RWPE2 (cell line): Measurements from ENCODE around the gene ASB15.

Experiments used
- ATAC-seq: fragments of 200-7000 bp; cut with Tn5 transposase; 3 replicates; pipeline ENCODE4 v1.9.1; 2021; ENCODE audit warnings: low read depth
- DNase-seq: peaks from one replicate; pipeline ENCODE4 v3.0.0-alpha.2; 2020; ENCODE audit warnings: low spot score
- H3K27ac ChIP-seq: fragments of 450-650 bp; 2 replicates; pipeline ENCODE4 v1.5.1; 2017; ENCODE audit warnings: mild to moderate bottlenecking; ENCODE audit not compliant: poor library complexity, severe bottlenecking
- H3K27me3 ChIP-seq: fragments of 250-450 bp; sonication (Bioruptor Pico); 2 replicates; pipeline ENCODE4 v1.5.1; 2021; ENCODE audit warnings: mild to moderate bottlenecking, moderate library complexity; ENCODE audit not compliant: insufficient read depth, poor library complexity, severe bottlenecking
- H3K36me3 ChIP-seq: fragments of 250-450 bp; sonication (Bioruptor Pico); 2 replicates; pipeline ENCODE4 v1.5.1; 2020; ENCODE audit warnings: low read depth, mild to moderate bottlenecking, moderate library complexity
- H3K4me1 ChIP-seq: fragments of 250-450 bp; sonication (Bioruptor Pico); 2 replicates; pipeline ENCODE4 v1.5.1; 2021; ENCODE audit warnings: mild to moderate bottlenecking, moderate library complexity; ENCODE audit not compliant: insufficient read depth, poor library complexity, severe bottlenecking
- H3K4me3 ChIP-seq: fragments of 250-450 bp; sonication (Bioruptor Pico); 2 replicates; pipeline ENCODE4 v1.5.1; 2021; ENCODE audit warnings: mild to moderate bottlenecking, moderate library complexity; ENCODE audit not compliant: severe bottlenecking
- H3K9me3 ChIP-seq: fragments of 250-450 bp; sonication (Bioruptor Pico); 2 replicates; pipeline ENCODE4 v1.5.1; 2021; ENCODE audit warnings: mild to moderate bottlenecking, moderate library complexity; ENCODE audit not compliant: severe bottlenecking
- CTCF ChIP-seq: fragments of 450-650 bp; IDR thresholded peaks from one replicate; pipeline ENCODE4 v1.5.1; 2017; ENCODE audit warnings: mild to moderate bottlenecking, moderate library complexity; ENCODE audit not compliant: poor library complexity, severe bottlenecking

Gene ASB15

GRCh38 chr7:123588376-123588775, 13.2 kb upstream of the ASB15 start:
- no peak for TF ChIP-seq CTCF
- DNase-seq (no peak), ATAC-seq (no peak)
- H3K4me1 ChIP-seq, result no peaks in the 10 kb centered on the region
- peaks cover 4% of the 10 kb centered on the region for H3K9me3 ChIP-seq
- no peaks in the 10 kb centered on the region for H3K27me3 ChIP-seq
- H3K36me3 ChIP-seq, result no peaks in the 10 kb centered on the region
- no peak overlapping the region for H3K4me3 ChIP-seq
- H3K27ac ChIP-seq, result no peak overlapping the region

GRCh38 chr7:123594813-123595241, 6.8 kb upstream of the ASB15 start:
- no peak overlapping the region for H3K27ac ChIP-seq
- no peak overlapping the region for H3K4me3 ChIP-seq
- no peak for TF ChIP-seq CTCF
- no peaks in the 10 kb centered on the region for H3K36me3 ChIP-seq
- ATAC-seq (no peak), DNase-seq (no peak)
- H3K4me1 ChIP-seq, result no peaks in the 10 kb centered on the region
- no peaks in the 10 kb centered on the region for H3K27me3 ChIP-seq
- no peaks in the 10 kb centered on the region for H3K9me3 ChIP-seq

- Histone ChIP-seq H3K36me3 (no peaks in the 10 kb centered on the region), H3K27ac (no peak overlapping the region), H3K4me1 (no peaks in the 10 kb centered on the region), H3K27me3 (no peaks in the 10 kb centered on the region), H3K9me3 (no peaks in the 10 kb centered on the region), H3K4me3 (no peak overlapping the region)
- ATAC-seq (no peak), DNase-seq (no peak)
- no peak for TF ChIP-seq CTCF
These were observed 3.0 kb upstream of the ASB15 start for GRCh38 chr7:123598657-123599056.

- Histone ChIP-seq H3K4me3 (no peak overlapping the region), H3K9me3 (no peaks in the 10 kb centered on the region), H3K27me3 (no peaks in the 10 kb centered on the region), H3K36me3 (no peaks in the 10 kb centered on the region), H3K27ac (no peak overlapping the region), H3K4me1 (no peaks in the 10 kb centered on the region)
- TF ChIP-seq CTCF, result no peak
- DNase-seq (no peak), ATAC-seq (no peak)
These were observed 1.9 kb upstream of the ASB15 start for GRCh38 chr7:123599766-123600165.

GRCh38 chr7:123600876-123601275, 745 bp upstream of the ASB15 start:
- Histone ChIP-seq H3K27ac (no peak overlapping the region), H3K36me3 (no peaks in the 10 kb centered on the region), H3K27me3 (no peaks in the 10 kb centered on the region), H3K4me1 (no peaks in the 10 kb centered on the region), H3K9me3 (no peaks in the 10 kb centered on the region), H3K4me3 (no peak overlapping the region)
- ATAC-seq (no peak), DNase-seq (no peak)
- no peak for TF ChIP-seq CTCF
